GM19328 (cell line): ENCODE results near the gene STAC3.

ENCODE experiments used
- ATAC-seq: cut with Tn5 transposase; IDR thresholded peaks from one replicate; pipeline ENCODE4 v1.9.1; 2021; ENCODE audit warnings: mild to moderate bottlenecking, moderate library complexity; ENCODE audit not compliant: unreplicated experiment

Gene STAC3

DNA sequence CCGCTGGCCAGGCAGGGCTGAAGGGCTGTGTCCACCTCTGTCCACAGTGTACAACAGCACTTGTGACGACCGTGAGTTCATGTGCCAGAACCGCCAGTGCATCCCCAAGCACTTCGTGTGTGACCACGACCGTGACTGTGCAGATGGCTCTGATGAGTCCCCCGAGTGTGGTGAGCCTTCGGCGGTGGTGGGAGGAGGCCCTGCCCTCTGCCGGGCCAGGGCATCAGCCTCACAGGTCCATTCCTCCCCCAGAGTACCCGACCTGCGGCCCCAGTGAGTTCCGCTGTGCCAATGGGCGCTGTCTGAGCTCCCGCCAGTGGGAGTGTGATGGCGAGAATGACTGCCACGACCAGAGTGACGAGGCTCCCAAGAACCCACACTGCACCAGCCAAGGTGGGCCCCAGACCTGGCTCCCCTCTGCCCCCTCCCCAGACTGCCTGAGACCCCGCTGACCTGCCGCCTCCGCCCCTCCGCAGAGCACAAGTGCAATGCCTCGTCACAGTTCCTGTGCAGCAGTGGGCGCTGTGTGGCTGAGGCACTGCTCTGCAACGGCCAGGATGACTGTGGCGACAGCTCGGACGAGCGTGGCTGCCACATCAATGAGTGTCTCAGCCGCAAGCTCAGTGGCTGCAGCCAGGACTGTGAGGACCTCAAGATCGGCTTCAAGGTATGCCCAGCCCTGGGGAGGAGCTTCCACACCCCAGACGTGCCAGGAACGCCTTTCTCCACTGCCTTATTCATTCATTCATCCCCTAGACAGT is 55.2 kb downstream of the STAC3 start:
- no peak for ATAC-seq

DNA sequence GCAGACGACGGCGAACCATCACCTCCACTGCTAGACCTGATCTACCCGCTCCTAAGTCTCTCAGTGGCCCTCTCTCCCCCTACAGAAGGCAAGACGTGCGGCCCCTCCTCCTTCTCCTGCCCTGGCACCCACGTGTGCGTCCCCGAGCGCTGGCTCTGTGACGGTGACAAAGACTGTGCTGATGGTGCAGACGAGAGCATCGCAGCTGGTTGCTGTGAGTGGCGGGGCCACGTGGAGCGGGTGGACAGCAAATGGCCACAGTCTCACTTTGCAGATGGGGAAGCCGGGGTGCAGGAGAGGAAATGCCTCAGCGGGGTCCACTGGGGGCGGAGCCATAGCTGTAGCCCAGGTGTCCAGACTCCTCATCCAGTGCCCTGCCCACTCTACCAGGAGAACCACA is 55.8 kb downstream of the STAC3 start:
- ATAC-seq: no peak

DNA sequence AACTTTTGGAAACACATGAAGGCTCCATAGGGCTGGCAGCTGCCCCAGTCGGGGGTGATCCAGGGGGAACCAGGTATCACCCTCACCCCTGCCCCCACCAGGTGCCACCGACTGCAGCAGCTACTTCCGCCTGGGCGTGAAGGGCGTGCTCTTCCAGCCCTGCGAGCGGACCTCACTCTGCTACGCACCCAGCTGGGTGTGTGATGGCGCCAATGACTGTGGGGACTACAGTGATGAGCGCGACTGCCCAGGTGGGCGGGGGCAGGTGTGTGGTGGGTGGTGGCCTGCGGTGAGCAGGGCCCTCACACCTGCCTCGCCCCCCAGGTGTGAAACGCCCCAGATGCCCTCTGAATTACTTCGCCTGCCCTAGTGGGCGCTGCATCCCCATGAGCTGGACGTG is 56.7 kb downstream of the STAC3 start:
- ATAC-seq: no peak

DNA sequence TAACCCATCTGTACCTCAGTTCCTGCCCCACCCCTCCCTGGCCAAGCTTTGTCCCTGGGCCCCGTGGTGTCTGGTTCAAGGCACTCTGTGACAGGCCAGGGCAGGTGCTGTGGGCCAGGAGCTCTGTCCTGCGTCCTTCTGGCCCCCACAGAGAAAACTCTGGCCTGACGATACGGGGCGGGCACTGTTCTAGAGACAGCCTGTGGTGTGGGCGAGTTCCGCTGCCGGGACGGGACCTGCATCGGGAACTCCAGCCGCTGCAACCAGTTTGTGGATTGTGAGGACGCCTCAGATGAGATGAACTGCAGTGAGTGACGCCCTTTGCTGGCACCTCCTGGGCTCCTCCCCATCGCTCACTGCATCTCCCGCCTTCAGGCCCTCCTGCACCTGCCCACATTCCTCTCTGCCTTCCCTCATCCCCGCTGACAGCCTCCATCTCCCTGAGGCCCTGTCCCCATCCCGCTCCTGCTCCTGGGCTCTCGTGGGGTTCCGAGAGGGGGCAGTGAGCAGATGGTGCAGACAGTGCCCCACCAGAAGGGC is 57.2 kb downstream of the STAC3 start:
- ATAC-seq: no peak
